ENCODE results near the gene ERAP2. TPM values are rescaled to one million over a fixed set of nuclear protein-coding genes. Genes with fewer than 3 reads are reported as not detected.

The ERAP2 gene
- total and polyA plus RNA-seq, 10 of the 15 experiments (the other 5 are each of a cell fraction or from before 2014, with no cell fraction given) = 4.0 to 28.7 (median 11.7) TPM

DNA sequence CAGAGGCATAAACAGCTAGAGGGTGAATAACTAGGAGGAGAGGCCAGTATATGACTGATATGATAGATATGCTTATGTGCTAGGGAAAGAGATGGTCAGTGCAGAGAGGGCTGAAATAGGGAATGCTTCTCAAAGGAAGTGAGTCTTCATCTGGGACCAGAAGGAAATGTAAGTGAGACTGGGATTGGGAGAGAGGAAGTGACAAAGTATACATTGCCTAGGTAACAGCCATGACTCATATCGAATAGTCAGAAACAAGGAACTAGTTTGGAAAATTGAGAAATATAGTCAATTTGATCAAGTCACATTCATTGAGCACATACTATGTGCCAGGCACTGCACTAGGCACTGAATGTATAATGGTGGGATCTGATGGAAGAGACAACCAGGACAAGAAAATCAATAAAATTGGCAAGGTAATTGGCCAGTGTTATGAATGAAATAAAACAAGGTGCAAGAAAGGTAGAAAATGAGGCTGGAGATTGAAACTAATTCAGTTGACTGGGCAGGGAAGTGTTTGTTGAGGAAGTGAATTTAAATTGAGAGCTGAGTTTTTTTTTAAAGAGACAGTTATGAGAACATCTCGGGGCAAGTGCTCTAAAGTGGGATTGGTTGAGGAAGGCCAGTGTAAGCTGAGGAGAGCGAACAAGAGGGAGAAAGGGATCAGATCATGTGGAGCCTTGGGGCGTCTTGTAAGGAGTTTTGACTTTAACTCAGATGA is 4.3 kb downstream of the ERAP2 start (continued):
- TF ChIP-seq, protein P1, sequence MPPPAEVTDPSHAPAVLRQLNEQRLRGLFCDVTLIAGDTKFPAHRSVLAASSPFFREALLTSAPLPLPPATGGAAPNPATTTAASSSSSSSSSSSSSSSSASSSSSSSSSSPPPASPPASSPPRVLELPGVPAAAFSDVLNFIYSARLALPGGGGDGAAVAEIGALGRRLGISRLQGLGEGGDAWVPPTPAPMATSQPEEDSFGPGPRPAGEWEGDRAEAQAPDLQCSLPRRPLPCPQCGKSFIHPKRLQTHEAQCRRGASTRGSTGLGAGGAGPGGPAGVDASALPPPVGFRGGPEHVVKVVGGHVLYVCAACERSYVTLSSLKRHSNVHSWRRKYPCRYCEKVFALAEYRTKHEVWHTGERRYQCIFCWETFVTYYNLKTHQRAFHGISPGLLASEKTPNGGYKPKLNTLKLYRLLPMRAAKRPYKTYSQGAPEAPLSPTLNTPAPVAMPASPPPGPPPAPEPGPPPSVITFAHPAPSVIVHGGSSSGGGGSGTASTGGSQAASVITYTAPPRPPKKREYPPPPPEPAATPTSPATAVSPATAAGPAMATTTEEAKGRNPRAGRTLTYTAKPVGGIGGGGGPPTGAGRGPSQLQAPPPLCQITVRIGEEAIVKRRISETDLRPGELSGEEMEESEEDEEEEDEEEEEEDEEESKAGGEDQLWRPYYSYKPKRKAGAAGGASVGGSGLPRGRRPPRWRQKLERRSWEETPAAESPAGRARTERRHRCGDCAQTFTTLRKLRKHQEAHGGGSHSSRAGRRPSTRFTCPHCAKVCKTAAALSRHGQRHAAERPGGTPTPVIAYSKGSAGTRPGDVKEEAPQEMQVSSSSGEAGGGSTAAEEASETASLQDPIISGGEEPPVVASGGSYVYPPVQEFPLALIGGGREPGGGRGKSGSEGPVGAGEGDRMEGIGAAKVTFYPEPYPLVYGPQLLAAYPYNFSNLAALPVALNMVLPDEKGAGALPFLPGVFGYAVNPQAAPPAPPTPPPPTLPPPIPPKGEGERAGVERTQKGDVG (CRISPR knock-in tag; IDR thresholded peaks at IDR 0.05) = 0 out of 2 replicates have a peak, but pooled peaks have one; percentile 26
- TF ChIP-seq JUNB (IDR thresholded peaks at IDR 0.05) = no peak
- TF ChIP-seq, protein P2, sequence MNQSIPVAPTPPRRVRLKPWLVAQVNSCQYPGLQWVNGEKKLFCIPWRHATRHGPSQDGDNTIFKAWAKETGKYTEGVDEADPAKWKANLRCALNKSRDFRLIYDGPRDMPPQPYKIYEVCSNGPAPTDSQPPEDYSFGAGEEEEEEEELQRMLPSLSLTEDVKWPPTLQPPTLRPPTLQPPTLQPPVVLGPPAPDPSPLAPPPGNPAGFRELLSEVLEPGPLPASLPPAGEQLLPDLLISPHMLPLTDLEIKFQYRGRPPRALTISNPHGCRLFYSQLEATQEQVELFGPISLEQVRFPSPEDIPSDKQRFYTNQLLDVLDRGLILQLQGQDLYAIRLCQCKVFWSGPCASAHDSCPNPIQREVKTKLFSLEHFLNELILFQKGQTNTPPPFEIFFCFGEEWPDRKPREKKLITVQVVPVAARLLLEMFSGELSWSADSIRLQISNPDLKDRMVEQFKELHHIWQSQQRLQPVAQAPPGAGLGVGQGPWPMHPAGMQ (IDR thresholded peaks at IDR 0.05; ENCODE audit: borderline replicate concordance) = no peak
- TF ChIP-seq POU2F2 (IDR thresholded peaks at IDR 0.05; ENCODE audit: borderline replicate concordance, low read depth, low read length) = no peak
- no peak for TF ChIP-seq NFYA (IDR thresholded peaks at IDR 0.05; ENCODE audit: borderline replicate concordance, low read depth, low read length)
- no peak for TF ChIP-seq CREB1 (IDR thresholded peaks at IDR 0.05; ENCODE audit: low read depth)
- TF ChIP-seq ZNF384 (IDR thresholded peaks at IDR 0.05; ENCODE audit: borderline replicate concordance, low read depth, low read length) = peak; percentile 32; the same call in 1 of the 2 replicates
- TF ChIP-seq, protein P3, sequence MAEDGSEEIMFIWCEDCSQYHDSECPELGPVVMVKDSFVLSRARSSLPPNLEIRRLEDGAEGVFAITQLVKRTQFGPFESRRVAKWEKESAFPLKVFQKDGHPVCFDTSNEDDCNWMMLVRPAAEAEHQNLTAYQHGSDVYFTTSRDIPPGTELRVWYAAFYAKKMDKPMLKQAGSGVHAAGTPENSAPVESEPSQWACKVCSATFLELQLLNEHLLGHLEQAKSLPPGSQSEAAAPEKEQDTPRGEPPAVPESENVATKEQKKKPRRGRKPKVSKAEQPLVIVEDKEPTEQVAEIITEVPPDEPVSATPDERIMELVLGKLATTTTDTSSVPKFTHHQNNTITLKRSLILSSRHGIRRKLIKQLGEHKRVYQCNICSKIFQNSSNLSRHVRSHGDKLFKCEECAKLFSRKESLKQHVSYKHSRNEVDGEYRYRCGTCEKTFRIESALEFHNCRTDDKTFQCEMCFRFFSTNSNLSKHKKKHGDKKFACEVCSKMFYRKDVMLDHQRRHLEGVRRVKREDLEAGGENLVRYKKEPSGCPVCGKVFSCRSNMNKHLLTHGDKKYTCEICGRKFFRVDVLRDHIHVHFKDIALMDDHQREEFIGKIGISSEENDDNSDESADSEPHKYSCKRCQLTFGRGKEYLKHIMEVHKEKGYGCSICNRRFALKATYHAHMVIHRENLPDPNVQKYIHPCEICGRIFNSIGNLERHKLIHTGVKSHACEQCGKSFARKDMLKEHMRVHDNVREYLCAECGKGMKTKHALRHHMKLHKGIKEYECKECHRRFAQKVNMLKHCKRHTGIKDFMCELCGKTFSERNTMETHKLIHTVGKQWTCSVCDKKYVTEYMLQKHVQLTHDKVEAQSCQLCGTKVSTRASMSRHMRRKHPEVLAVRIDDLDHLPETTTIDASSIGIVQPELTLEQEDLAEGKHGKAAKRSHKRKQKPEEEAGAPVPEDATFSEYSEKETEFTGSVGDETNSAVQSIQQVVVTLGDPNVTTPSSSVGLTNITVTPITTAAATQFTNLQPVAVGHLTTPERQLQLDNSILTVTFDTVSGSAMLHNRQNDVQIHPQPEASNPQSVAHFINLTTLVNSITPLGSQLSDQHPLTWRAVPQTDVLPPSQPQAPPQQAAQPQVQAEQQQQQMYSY (CRISPR knock-in tag; IDR thresholded peaks at IDR 0.05) = no peak
- TF ChIP-seq, protein P4, sequence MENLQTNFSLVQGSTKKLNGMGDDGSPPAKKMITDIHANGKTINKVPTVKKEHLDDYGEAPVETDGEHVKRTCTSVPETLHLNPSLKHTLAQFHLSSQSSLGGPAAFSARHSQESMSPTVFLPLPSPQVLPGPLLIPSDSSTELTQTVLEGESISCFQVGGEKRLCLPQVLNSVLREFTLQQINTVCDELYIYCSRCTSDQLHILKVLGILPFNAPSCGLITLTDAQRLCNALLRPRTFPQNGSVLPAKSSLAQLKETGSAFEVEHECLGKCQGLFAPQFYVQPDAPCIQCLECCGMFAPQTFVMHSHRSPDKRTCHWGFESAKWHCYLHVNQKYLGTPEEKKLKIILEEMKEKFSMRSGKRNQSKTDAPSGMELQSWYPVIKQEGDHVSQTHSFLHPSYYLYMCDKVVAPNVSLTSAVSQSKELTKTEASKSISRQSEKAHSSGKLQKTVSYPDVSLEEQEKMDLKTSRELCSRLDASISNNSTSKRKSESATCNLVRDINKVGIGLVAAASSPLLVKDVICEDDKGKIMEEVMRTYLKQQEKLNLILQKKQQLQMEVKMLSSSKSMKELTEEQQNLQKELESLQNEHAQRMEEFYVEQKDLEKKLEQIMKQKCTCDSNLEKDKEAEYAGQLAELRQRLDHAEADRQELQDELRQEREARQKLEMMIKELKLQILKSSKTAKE (IDR thresholded peaks at IDR 0.05; ENCODE audit: low read depth, poor library complexity, severe bottlenecking) = no peak
- TF ChIP-seq, protein P5, sequence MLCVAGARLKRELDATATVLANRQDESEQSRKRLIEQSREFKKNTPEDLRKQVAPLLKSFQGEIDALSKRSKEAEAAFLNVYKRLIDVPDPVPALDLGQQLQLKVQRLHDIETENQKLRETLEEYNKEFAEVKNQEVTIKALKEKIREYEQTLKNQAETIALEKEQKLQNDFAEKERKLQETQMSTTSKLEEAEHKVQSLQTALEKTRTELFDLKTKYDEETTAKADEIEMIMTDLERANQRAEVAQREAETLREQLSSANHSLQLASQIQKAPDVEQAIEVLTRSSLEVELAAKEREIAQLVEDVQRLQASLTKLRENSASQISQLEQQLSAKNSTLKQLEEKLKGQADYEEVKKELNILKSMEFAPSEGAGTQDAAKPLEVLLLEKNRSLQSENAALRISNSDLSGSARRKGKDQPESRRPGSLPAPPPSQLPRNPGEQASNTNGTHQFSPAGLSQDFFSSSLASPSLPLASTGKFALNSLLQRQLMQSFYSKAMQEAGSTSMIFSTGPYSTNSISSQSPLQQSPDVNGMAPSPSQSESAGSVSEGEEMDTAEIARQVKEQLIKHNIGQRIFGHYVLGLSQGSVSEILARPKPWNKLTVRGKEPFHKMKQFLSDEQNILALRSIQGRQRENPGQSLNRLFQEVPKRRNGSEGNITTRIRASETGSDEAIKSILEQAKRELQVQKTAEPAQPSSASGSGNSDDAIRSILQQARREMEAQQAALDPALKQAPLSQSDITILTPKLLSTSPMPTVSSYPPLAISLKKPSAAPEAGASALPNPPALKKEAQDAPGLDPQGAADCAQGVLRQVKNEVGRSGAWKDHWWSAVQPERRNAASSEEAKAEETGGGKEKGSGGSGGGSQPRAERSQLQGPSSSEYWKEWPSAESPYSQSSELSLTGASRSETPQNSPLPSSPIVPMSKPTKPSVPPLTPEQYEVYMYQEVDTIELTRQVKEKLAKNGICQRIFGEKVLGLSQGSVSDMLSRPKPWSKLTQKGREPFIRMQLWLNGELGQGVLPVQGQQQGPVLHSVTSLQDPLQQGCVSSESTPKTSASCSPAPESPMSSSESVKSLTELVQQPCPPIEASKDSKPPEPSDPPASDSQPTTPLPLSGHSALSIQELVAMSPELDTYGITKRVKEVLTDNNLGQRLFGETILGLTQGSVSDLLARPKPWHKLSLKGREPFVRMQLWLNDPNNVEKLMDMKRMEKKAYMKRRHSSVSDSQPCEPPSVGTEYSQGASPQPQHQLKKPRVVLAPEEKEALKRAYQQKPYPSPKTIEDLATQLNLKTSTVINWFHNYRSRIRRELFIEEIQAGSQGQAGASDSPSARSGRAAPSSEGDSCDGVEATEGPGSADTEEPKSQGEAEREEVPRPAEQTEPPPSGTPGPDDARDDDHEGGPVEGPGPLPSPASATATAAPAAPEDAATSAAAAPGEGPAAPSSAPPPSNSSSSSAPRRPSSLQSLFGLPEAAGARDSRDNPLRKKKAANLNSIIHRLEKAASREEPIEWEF (IDR thresholded peaks at IDR 0.05; ENCODE audit: insufficient replicate concordance, low read depth, low read length) = no peak

Data from GM12878 (cell line).